Stimulated activated CD8-positive, alpha-beta memory T cell treated with anti-CD3 and anti-CD28 coated beads, Interleukin-7, amount 100 ng/mL, for 48 hours (primary cell): ENCODE measurements around the gene FGF14.

Source experiments
- DNase-seq, 2 donors: peaks; one replicate each; pipeline ENCODE4 v3.0.0-alpha.2; 2020; ENCODE audit warnings: low read depth in 1 of 2; ENCODE audit errors: extremely low read depth in 1 of 2

FGF14 gene

DNA sequence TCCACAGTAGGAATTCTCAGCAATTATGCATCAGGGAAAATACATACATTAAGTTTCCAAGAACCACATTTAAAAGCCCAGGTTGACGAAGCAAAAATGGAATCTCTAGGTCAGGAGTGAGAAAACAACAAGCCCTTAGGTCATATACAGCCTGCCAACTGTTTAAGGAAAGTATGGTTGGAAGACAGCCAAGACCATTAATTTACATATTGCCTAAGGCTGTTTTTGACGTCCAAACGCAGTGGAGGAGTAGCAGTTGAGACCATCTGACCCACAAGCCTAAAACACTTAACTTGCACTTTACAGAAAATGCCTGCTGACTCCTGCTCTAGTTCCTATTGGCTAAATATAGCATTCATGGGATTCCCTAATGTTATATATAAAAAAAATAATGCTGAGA, 650.4 kb downstream of the FGF14 start:
- no peak for DNase-seq

DNA sequence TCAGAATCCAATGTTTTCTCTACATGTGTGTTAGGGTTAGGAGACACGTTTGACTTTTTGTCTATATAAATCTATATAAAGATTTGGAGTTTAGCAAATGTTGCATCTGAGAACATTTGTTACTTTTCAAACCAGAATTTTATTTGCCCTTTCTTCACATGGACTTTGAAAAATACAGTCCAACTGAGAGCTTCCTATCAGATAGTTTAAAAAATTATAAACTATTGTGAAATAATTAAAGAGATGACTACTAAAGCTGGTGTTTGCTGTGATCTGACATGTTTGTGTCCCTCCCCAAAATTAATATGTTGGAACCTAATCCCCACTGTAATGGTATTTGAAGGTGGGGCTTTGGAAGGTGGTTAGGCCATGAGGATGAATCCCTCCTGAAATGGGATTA, 652.3 kb downstream of the FGF14 start:
- no peak for DNase-seq

DNA sequence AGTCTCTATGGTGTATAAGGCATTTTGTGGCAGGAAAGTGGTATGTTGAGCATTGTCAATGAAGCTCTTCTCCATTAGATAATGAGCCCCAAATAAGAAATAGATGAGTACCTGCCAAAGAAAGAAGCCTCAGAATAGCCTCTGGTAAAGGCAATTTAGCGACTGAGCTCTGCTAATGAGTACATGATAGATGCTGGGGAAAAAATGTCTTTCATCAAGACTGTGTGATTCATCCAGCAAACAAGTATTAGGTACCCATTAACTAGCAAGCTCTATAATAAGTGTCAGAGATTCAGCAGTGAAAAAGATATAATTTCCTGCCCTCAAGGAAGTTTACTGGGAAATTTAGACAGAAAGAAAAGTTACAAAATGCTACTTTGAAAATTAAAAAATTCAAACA, 654.8 kb downstream of the FGF14 start:
- no peak for DNase-seq

DNA sequence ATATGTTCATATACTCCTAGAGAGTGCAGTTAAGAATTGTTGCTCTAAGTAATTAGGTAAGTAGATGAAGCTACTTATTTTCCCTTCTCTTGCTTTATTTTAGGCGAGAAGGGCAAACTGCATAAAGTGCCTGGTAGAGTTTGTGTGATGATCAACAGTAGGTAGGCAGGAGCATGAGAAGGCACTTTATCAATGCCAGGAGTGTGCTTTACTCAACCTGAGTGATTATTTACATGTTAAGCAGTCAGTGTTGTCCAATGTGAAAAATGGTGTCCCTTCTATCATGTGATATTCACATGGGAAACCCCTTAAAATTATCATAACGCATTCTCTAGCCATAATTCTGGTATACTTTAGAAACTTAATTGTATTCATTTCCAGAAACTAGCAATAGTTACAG, 655.3 kb downstream of the FGF14 start:
- no peak for DNase-seq

DNA sequence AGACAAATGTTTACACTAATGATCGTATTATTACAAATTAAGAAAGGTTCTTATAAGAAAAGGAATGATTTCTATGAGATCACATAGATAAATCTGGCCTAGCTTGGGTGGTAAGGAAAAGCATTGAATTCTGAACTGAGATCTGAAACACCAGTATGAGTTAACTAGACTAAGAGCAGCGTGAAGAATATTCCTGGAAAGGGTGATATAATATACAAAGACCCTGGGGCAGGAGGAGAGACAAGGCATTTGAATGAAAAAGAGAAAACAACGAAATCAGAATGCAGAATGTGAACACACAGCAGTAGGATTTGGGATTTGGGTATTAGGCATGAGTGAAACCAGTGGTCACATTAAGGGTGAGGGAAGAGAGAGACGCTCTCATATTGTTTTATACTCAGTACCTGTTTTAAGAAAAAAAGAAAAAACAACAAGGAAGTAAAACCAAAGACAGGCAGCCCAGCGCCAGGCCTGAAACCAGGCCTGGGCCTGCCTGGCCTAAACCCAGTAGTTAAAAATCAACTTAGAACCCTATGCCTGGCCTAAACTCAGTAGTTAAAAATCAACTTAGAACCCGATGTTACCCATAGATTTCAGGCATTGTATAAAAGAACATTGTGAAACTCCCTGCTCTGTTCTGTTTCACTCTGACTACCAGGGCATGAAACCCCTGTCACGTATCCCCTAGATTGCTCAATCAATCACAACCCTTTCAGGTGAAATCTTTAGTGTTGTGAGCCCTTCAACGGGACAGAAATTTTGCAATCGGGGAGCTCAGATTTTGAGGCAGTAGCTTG, 662.3 kb downstream of the FGF14 start:
- DNase-seq = no peak

DNA sequence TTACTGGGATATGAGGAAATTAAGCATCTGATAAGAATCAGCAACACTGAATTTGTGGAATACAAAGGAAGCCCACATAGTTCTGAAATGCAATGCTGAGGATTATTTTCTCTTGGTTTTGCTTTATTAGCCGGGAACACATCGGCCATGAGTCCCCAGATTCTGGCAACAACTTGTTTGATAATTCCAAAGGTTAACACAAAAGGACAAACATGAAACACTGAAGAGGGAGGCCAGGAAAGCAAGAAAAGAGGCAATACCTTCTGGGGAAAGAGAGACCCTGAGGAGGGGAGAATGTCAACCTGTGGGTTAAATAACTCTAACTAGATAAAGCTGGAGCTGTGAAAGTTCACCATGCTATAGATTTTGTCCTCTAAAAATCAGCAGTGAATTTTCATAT, 663.5 kb downstream of the FGF14 start:
- DNase-seq = no peak

DNA sequence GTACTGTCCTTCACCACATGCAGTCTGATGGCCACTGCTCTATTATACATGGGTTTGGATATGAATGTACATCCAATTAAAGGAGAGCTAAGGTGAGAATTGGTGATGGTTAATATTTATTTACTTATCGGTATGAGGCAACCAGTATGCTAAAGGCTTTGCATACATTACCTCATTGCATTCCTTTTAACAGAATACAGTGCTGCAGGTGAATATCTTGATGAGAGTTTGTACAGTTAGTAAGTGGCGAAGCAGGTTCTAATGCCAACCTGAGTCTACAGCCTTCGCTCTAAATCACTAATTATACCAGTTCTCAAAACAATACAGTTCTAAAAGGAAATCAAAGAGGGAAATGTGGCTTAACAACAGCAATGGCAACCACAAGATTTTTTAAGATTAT, 665.3 kb downstream of the FGF14 start:
- DNase-seq = no peak

DNA sequence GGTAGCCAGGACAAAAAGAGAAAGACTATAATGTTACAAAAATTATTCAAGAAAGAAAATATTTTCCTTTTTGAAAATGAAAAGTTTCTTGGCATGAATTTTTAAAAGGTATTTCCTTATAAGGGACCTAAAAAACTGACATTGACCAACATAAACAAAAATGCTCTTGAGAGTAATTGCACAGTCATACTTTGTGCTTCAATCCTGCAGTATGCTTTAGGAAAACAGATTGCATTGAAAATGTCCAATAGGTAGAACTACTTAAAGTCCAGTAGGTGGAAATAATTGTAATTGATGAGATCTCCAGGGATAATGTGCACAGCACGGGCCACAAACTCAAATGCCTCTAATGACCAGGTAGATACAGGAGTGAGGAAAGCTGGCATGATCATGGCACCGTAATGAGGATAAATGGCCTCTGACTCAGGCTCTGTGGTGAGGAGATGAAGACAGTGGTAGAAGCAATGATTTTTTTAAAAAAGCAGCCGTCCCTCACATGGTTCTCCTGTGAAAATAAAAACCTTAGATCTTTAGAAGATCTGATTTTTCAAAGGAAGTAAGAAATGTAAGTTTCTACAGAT, 671.3 kb downstream of the FGF14 start:
- no peak for DNase-seq

DNA sequence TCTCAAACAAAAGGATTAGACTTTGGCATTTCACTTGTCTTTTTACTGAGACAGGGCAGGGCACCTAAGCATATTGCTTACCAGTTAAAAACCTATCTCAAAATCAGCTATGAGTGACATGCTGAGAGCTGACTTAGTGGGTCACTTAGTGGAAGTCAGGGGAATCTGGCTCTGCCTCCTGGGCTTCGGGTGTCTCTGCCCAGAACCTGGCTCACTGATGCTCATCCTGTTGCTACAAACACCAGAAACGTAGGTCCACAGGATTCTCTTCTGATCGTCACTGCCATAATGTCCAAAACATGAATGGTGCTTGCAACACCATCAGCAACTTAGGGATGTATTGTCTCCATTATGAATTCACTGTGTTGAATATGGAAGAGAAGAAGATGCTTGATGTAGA, 673.2 kb downstream of the FGF14 start:
- no peak for DNase-seq

DNA sequence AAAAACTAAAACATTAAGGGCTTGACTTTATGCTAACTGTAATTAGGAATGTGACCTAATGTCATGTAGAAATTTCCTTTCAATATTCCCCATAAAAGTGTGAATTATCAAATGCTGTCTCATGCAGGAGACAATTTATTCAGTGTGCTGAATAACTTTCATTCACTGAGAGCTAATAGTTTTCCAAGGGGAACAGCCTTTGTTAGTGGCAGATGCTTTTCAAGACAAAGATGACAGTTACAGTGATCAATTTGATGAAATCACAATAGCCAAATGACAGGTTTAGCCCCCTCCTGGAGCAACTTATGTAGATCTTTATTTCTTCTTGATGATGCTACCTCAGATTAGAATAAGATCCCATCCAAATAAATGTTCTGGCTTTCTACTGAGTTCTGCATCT, 673.8 kb downstream of the FGF14 start:
- no peak for DNase-seq

DNA sequence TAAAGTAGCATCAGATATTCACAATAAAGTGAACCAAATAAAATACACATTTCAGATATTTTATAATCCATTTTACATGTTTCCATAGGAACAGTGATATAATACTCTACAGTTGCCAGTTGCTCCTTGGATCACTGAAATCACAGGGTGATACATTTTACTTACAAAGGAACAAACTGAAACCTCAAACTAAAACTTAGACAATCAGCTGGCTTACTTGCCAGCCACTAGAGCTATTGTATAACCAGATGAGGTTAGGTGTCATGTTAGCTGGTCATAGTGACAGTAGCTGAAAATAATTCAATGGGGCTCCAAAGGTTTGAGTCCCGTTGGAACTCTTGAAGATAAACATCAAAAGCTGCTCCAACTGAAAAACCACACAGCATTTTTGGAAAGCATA, 674.7 kb downstream of the FGF14 start:
- no peak for DNase-seq

DNA sequence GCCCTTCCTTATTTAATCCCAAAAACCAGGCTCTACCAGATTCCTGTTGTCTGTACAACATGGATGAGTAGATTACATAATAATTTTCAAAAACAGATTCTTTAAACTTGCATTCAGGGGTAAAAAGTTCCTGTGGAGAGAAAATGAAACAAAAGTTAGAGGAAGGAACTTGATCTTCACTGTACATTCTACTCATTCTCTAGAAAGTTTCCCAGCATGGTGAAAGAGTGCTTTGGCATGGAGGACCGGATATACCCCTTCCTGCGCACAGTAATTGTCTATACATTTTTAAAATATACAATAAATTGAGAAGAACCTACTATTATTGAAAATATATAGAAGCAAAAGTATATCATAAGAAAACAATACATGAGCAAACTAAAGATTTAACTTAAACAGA, 675.2 kb downstream of the FGF14 start:
- DNase-seq = no peak

DNA sequence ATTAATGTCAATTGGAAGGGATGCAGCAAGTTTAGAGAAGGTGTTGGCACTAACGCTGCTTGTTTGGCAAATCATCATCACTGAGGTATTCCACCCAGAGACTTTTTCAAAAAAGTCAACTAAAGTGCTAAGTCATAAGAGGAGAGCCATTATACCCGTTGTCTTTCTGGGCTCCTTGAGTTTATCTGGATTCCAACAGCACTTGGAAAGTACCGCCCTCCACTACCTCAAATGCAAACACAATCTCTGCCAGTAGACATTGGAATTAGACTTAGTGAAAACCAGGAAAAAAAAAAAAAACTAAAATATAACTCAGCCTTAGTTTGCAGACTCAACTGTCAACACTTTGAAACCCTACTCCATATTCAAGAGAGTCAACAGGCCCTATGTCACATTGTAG, 683.4 kb downstream of the FGF14 start:
- no peak for DNase-seq

DNA sequence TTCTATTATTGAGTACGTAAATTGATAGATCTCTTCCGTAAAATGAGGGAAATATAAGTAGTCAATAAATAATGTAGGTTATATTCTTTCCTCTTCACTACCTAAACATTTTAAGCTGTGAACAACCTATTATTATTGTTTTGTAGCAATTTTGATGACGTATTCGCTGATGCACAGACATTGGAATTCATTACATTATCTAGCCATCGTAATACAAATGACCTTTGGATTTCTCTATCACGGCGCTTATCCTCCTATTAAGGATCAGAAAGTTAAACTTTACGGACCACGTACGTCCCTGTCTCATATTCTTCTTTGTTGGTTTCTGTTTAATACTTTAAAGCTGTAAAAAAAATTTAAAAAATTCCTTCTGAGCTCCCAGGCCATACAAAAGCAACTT, 684.5 kb downstream of the FGF14 start:
- DNase-seq = no peak

DNA sequence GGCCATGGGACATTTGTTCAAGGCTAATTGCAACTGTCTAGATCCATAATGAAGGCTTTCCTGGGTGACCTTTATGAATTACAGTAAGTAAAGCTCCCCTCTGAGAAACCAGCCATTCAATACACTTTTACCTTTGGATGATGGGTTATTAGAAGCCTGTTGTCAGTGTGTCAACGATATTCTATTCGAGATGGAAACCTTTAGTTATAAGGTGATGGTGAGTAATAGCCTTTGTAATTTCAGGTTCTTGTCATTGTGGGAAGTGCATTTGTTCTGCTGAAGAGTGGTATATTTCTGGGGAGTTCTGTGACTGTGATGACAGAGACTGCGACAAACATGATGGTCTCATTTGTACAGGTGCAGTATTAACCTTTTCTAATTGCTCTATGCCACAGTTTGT, 687.7 kb downstream of the FGF14 start:
- DNase-seq = no peak

DNA sequence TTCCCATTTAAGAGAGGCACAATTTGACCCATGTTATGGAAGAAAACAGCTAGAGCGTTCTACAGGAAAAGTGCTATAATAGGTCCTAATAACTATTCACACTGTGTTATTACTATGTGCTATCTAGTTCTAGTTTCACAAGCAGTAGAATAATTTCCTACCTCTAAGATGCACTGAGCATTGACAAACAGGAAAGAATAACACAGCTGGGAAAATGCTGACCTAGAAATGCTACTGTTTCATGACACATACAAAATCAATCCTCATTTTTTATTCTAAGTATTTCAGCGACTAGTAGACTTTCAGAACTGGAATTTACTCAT, 689.9 kb downstream of the FGF14 start:
- DNase-seq = no peak

DNA sequence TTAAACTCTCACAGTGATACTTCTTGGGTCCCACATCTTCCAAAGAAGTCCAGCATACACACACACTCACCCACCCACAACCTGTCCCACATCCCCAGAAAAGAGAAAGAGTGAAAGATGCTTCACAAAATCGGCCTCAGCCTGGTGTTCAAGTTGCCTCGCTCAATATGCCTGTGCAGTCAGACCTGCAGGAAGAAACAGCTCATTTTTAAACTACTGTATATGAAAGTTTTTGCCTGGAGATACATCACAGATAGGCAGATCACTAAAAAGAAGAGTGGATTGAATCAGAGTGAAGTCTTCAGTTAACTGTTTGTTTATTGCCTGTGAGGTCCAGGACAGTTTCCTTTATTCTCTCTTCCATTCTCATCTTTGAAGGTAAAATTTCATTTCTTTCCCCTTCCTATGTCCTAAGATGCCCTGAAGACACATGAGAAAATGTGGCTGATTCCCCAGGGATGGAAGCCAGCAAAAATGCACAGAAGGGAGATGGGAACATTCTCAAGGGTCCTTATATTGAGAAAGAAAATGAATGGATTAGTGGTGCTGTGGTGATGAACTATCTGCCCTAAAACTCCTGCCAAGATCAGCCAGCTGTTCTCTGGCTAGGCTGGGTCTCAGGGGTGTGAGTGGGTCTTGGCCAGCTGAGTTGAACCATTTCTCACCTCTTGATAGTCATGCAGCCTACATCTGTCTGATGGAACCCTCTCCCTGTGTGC, 690.4 kb downstream of the FGF14 start:
- DNase-seq = no peak

DNA sequence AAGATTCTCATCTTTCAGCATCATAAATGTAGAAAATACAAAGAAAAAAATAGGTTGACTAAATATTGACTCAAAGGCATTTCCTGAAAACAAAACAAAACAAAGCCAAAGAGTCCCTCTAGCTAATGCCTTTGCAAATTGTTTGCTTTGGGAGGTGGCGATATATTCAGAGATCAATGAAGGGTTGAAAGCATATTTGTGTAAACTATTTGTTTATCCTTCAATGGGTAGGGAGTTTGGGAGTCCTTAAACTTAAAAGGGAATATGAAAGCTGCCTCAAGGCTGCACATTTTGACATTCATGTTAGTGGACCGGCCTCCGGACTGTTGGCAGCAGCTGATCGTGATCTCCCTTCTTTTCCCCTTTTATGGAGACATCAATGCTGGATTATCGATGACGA, 691.9 kb downstream of the FGF14 start:
- DNase-seq = no peak

DNA sequence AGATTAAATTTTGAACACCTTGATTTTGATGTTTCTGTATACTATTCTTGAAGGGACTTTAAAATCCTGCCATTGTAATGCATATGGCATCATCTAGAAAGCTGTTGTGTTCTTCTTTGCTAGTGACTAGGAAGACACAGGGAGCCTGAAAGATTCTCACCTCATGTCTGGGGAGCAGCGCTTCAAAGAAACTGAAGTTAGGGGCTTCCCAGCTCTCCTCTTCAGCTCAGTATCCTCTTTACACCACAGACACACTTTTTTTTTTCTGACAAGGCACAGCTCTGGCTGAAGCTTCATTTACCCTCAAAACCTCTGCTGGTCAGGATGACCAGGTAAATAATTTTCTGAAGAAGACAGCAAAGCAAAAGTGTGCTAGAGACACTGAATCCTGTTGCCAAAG, 693.7 kb downstream of the FGF14 start:
- no peak for DNase-seq

DNA sequence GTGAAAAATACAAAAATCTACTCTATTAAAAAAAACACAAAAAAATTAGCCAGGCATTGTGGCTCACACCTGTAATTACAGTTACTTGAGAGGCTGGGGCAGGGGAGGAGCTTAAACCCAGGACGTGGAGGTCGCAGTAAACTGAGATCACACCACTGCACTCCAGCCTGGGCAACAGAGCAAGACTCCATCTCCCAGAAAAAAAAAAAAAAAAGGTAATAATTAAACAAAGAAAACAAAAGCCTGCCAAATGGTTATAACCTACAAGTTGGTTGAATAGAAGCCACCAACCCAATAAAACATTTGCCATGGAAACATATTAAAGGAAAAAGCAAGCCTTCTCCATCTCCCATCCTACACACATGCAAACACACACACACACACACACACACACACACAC, 694.2 kb downstream of the FGF14 start:
- DNase-seq = no peak

DNA sequence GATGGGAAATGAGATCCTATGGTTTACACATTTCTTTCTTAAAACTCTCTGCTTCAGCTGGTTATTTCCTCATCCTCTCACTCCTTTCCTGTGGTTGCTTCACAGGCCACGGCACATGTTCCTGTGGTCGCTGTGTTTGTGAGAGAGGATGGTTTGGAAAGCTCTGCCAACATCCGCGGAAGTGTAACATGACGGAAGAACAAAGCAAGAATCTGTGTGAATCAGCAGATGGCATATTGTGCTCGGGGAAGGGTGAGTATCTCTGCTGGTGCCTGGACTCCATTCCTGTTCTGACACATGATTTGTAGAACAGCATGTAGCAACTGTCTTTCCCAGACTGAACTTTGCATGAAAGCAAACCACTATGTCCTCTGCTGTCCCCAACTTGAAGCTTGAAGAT, 695.2 kb downstream of the FGF14 start:
- peak in 1 of 2 donors; percentile 0 for DNase-seq

DNA sequence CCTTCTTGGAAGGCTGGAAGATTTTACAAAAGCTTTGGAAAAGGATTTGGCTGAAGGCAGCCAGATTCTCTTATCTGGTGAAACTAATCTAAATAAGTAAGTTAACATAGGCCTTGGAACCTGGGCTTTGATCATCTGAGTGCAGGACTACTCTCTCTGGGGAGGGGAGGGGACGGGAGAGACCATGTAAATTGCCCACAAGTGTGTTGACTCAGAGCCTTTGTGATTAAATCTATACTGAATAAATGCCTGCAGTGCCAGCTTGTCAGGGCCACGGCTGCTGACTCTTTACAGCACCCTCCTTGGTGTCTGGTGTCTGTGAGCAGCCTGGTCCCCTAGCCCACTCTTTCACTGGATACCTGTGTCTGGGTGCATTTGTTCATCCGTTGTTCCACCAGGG, 698.0 kb downstream of the FGF14 start:
- no peak for DNase-seq
